AG04450 (cell line): ENCODE measurements around the gene XRCC2. TPM values are rescaled to one million over a fixed set of nuclear protein-coding genes. Genes with fewer than 3 reads are reported as not detected.
"Not testable (repeated sequence)": the region's sequence is repeated elsewhere in the genome, so short reads cannot be mapped to it uniquely, and the experiment has no call there.

Source experiments
- CTCF ChIA-PET: fragments of 300-600, 350-600 bp; formaldehyde crosslinking; extraction: SDS; loops from one replicate; lab custom pipeline; 2022; ENCODE audit warnings: antibody characterized with exemption, inconsistent platforms; lab: Charles Lee
- POLR2A ChIA-PET: fragments of 350-600 bp; formaldehyde crosslinking; extraction: SDS; loops from one replicate; lab custom pipeline; 2021; ENCODE audit warnings: antibody characterized with exemption, inconsistent platforms; lab: Yijun Ruan, JAX
- DNase-seq: peaks from one replicate; pipeline ENCODE4 v3.0.0-alpha.2; 2011; ENCODE audit warnings: low read depth, low spot score
- H3K27ac ChIP-seq: one replicate; pipeline ENCODE4 v1.5.1; 2012; ENCODE audit warnings: low read depth, low read length, control low read depth
- H3K27me3 ChIP-seq: one replicate; pipeline ENCODE4 v1.6.0; 2012; ENCODE audit warnings: low read length; ENCODE audit not compliant: control insufficient read depth, insufficient read depth
- H3K4me3 ChIP-seq: 2 replicates; pipeline ENCODE4 v1.5.1; 2011; ENCODE audit warnings: mild to moderate bottlenecking, low read depth, low read length, control low read depth
- H3K9me3 ChIP-seq: 2 replicates; pipeline ENCODE4 v1.5.1; 2012; ENCODE audit warnings: low read length; ENCODE audit not compliant: control insufficient read depth, insufficient read depth
- polyA plus RNA-seq: library from polyadenylated mRNA; depleted of rRNA; stranded (reverse); fragments of >200 nt; gene quantifications from 2 replicates; pipeline ENCODE4 v1.2.3, GENCODE V29; 2011
- TF ChIP-seq, protein P1 (sequence below): IDR thresholded peaks from 2 replicates; pipeline ENCODE4 v1.5.1; 2011; ENCODE audit warnings: low read depth, low read length, control low read depth, inconsistent platforms

Gene XRCC2
- polyA plus RNA-seq, 1 experiment = 1.3 TPM

DNA sequence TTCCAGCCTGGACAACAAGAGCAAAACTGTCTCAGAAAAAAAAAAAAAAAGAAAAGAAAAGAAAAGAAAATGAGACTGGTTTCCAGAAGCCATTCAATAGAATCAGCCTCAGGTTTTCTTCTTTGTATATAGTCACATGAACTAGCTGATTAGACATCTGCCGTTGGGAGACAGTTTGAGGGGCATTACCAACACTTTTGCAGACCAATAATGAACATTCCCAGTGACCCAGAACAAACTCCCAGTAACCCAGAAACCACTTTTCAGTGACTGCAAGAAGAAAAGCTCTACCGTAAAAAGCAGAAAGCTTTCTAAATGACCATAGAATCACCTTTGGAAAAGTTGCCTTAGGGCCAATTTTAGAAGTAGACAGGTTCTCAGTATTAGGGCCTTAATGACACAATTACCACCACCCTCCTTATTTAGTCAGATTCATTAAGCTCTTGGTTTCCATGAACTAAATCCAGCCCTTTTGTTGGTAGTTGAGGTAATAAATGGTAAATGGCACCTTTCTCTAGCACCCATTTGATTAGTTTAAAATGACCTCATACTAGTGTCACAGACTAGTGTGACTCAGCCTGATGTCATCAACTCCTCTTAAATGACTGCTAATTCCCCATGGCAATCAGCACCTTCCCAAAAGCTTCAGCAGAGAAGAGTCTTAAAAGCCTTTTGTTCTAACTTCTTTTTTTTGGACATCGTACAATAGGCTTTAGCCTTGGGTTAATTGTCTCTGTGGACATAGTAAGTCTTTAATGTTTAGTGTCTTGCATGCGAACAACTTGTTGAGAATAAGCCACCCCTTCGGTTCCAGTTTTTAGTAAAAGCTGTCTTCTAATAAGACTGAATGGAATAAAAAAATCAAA is 33.6 kb upstream of the XRCC2 start:
- Histone ChIP-seq H3K27ac (no peak overlapping the region), H3K4me3 (no peak overlapping the region), H3K9me3 (peaks cover 6% of the 10 kb centered on the region), H3K27me3 (no peaks in the 10 kb centered on the region)
- ChIA-PET CTCF (interaction anchor here (0.6 kb wide), 2 partner anchors 21 to 507 kb away, joined by 3 read pairs; no protein-coding TSS in a partner anchor), POLR2A (no interaction called here)
- TF ChIP-seq, protein P1, sequence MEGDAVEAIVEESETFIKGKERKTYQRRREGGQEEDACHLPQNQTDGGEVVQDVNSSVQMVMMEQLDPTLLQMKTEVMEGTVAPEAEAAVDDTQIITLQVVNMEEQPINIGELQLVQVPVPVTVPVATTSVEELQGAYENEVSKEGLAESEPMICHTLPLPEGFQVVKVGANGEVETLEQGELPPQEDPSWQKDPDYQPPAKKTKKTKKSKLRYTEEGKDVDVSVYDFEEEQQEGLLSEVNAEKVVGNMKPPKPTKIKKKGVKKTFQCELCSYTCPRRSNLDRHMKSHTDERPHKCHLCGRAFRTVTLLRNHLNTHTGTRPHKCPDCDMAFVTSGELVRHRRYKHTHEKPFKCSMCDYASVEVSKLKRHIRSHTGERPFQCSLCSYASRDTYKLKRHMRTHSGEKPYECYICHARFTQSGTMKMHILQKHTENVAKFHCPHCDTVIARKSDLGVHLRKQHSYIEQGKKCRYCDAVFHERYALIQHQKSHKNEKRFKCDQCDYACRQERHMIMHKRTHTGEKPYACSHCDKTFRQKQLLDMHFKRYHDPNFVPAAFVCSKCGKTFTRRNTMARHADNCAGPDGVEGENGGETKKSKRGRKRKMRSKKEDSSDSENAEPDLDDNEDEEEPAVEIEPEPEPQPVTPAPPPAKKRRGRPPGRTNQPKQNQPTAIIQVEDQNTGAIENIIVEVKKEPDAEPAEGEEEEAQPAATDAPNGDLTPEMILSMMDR = no peak
- DNase-seq = no peak

DNA sequence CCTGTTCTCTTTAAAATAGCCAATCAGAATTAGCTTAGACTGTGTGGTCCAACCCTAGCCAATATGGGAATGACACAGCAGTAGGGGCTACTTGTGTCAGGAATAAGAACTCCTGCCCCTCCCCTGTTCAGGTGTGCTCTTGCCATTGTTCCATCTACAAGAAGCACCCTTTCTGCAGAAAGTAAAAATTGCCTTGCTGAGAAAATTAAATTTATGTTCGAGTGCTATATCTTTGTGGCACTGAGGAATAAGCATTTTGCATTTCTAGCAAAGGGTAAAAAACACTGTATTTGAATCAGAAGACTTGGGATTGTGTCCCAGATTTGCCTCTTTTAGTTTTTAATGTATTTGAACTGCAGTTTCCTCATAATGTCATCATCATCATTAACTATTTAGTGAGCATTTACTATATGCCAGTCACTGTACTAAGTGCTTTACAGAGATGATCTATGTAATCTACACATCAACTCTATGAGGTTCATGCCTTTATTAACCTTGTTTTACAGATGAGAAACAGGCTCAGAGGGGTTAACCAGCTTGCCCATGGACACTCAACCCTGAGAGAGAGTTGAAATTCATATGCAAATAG is 28.9 kb upstream of the XRCC2 start:
- ChIA-PET CTCF (interaction anchor here (0.7 to 1.4 kb wide), 3 partner anchors 369 to 652 kb away, joined by 3 to 4 read pairs (median 3); no protein-coding TSS in a partner anchor), POLR2A (no interaction called here)
- H3K4me3 ChIP-seq = no peak overlapping the region
- no peaks in the 10 kb centered on the region for H3K27me3 ChIP-seq
- DNase-seq = no peak
- H3K9me3 ChIP-seq = peaks cover 7% of the 10 kb centered on the region
- H3K27ac ChIP-seq = no peak overlapping the region
- TF ChIP-seq, protein P1 = no peak

DNA sequence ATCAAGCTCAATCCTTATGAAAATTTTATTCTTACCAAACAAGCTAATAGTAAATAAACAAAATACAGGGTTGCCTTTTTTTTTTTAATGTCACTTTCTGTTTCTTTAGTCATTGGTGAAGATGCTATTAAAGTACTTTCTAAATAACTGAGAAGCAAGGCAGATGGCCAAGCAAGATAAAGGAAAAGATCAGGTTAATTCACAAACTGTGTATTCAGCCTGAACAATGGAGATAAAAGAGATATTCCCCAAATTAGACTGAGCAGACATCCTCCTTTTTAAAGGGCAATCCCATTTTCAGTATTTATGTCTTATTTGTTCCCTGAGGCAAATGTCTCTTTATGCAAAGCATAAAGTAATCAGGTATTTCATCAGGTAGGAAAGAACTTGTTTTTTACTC is 23.1 kb upstream of the XRCC2 start:
- ChIA-PET POLR2A (no interaction called here), CTCF (no interaction called here)
- Histone ChIP-seq H3K9me3 (no peaks in the 10 kb centered on the region), H3K27me3 (no peaks in the 10 kb centered on the region), H3K27ac (no peak overlapping the region), H3K4me3 (no peak overlapping the region)
- DNase-seq = no peak
- TF ChIP-seq, protein P1 = no peak

DNA sequence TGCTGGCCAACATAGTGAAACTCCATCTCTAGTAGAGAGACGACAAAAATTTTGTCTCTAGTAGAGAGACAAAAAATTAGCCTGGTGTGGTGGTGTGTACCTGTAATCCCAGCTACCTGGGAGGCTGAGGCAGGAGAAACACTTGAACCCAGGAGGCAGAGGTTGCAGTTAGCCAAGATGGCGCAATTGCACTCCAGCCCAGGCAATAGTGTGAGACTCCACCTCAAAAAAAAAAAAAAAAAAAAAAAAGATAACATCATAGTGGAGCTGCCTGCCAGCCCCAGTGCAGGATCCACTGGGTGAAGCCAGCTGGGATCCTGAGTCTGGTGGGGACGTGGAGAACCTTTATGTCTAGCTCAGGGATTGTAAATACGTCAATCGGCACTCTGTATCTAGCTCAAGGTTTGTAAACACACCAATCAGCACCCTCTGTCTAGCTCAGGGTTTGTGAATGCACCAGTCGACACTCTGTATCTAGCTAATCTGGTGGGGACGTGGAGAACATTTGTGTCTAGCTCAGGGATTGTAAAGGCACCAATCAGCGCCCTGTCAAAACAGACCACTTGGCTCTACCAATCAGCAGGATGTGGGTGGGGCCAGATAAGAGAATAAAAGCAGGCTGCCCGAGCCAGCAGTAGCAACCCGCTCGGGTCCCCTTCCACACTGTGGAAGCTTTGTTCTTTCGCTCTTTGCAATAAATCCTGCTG is 21.5 kb upstream of the XRCC2 start:
- H3K9me3 ChIP-seq, DNase-seq, H3K27me3 ChIP-seq, POLR2A ChIA-PET, H3K4me3 ChIP-seq, H3K27ac ChIP-seq: not testable (repeated sequence)
- CTCF ChIA-PET = interaction anchor here (1.0 kb wide), 1 partner anchor 10 kb away, joined by 4 read pairs; no protein-coding TSS in a partner anchor

DNA sequence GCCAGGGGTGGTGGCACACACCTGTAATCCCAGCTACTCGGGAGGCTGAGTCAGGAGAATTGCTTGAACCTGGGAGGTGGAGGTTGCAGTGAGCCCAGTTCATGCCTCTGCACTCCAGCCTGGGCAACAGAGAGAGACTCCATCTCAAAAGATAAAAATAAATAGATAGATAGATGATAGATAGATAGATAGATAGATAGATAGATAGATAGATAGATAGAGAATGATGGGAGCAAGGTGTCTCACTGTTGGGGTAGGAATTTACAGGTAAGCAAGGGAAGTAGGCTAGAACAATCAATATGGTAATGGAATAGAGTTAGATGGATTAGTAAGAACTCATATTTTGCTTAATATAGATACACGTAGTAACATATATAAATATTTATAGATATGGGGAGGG is 16.3 kb upstream of the XRCC2 start:
- H3K4me3 ChIP-seq, DNase-seq, H3K27me3 ChIP-seq, CTCF ChIA-PET, H3K9me3 ChIP-seq, POLR2A ChIA-PET, H3K27ac ChIP-seq: not testable (repeated sequence)
